NCI-H1105 treated with DMSO at 0.1 percent for 48 hours (cell line): Measurements from ENCODE around the gene LBX1.
"Not testable (repeated sequence)": the region's sequence is repeated elsewhere in the genome, so short reads cannot be mapped to it uniquely, and the experiment has no call there.

Experiments used
- DNase-seq: peaks from one replicate; lab custom pipeline; 2025; lab: John Stamatoyannopoulos, UW

Gene LBX1

GRCh38 chr10:101202667-101203066 lies 26.6 kb downstream of the LBX1 start:
- DNase-seq = not testable (repeated sequence)

- not testable (repeated sequence) for DNase-seq
Measured at GRCh38 chr10:101198326-101198977, 30.8 kb downstream of the LBX1 start.

GRCh38 chr10:101195921-101196320 lies 33.3 kb downstream of the LBX1 start:
- no peak for DNase-seq

- DNase-seq = no peak
Measured at GRCh38 chr10:101189461-101190401, 39.5 kb downstream of the LBX1 start.

DNA sequence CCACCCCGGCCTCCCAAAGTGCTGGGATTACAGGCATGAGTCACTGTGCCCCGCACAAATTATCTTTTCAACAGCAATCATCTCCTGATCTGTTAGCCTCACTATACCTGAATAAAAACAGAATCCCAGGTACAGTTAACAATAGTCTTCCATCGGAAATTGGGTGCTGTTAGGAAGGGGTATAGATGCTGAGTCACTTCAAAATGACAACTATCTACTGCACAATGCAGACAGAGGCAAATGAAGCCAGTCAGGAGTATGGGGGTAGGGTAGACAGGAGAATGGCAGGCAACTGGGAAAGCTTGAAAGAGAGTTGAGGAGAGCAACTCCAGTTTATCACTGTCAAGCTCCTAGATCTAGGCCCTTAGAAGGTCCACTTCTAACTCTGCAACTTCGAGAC lies 40.3 kb downstream of the LBX1 start:
- no peak for DNase-seq

GRCh38 chr10:101183458-101184183 lies 45.6 kb downstream of the LBX1 start:
- no peak for DNase-seq

DNA sequence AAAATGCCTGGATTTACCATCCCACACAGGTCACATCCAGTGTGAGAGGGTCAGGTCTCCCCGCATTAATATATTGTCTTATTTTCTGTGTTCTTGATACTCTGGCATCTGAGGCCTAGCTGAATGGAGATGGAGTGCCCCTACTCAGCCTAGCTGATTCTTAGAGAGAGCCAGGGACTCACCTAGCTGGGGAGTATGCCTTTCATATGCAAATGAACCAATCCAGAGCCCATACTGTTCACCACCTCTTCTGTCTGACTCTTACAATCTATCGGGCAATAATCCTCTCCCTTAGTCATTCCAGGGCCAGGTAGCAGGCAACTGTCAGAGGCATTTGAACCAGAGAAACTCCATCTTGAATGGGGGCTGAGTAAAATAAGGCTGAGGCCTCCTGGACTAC lies 46.3 kb downstream of the LBX1 start:
- DNase-seq = no peak
